HG03439 (cell line): ENCODE results near the gene GFPT2.
"Not testable (repeated sequence)": the region's sequence is repeated elsewhere in the genome, so short reads cannot be mapped to it uniquely, and the experiment has no call there.

Experiments used
- ATAC-seq: cut with Tn5 transposase; IDR thresholded peaks from one replicate; pipeline ENCODE4 v1.9.1; 2021; ENCODE audit warnings: mild to moderate bottlenecking, moderate library complexity; ENCODE audit not compliant: unreplicated experiment

GFPT2 gene

GRCh38 chr5:180311216-180311615 is 41.9 kb downstream of the GFPT2 start:
- ATAC-seq = no peak

- no peak for ATAC-seq
Observed at GRCh38 chr5:180306796-180307195, 46.3 kb downstream of the GFPT2 start.

GRCh38 chr5:180305481-180305880 is 47.7 kb downstream of the GFPT2 start:
- ATAC-seq = no peak

- no peak for ATAC-seq
Observed at GRCh38 chr5:180304431-180305375, 48.4 kb downstream of the GFPT2 start.

GRCh38 chr5:180304016-180304292 is 49.2 kb downstream of the GFPT2 start:
- ATAC-seq = no peak

- no peak for ATAC-seq
Observed at GRCh38 chr5:180303226-180304015, 49.7 kb downstream of the GFPT2 start.

GRCh38 chr5:180302256-180302655 is 50.9 kb downstream of the GFPT2 start:
- ATAC-seq = no peak

- no peak for ATAC-seq
Observed at GRCh38 chr5:180301253-180301652, 51.9 kb downstream of the GFPT2 start.

- no peak for ATAC-seq
Observed at GRCh38 chr5:180299526-180299925, 53.6 kb downstream of the GFPT2 start.

GRCh38 chr5:180299014-180299413 is 54.1 kb downstream of the GFPT2 start:
- not testable (repeated sequence) for ATAC-seq

GRCh38 chr5:180297587-180298282 is 55.4 kb downstream of the GFPT2 start:
- ATAC-seq = no peak

- ATAC-seq = no peak
Observed at GRCh38 chr5:180296771-180297170, 56.4 kb downstream of the GFPT2 start.

GRCh38 chr5:180294913-180295555 is 58.1 kb downstream of the GFPT2 start:
- no peak for ATAC-seq

- ATAC-seq = no peak
Observed at GRCh38 chr5:180294411-180294810, 58.7 kb downstream of the GFPT2 start.

- ATAC-seq = peak; percentile 82
Observed at GRCh38 chr5:180291943-180292831, 60.9 kb downstream of the GFPT2 start, which contains the start of gene MAPK9. Gene MAPK9 (minus strand): TSS chr5:180292083. CDS start chr5:180280561, 11,522 bp downstream.

GRCh38 chr5:180291234-180291940 is 61.7 kb downstream of the GFPT2 start:
- peak; percentile 36 for ATAC-seq

GRCh38 chr5:180290568-180291233 is 62.4 kb downstream of the GFPT2 start:
- ATAC-seq = no peak

GRCh38 chr5:180289966-180290365 is 63.2 kb downstream of the GFPT2 start:
- no peak for ATAC-seq

GRCh38 chr5:180289433-180289832 is 63.7 kb downstream of the GFPT2 start:
- no peak for ATAC-seq
